ENCODE measurements around the gene KANTR. TPM values are rescaled to one million over a fixed set of nuclear protein-coding genes. Genes with fewer than 3 reads are reported as not detected.
"Not testable (repeated sequence)": the region's sequence is repeated elsewhere in the genome, so short reads cannot be mapped to it uniquely, and the experiment has no call there.

The KANTR gene
- total and polyA plus RNA-seq, 3 donors from 2014 or later = 3.0 to 46.1 (median 39.3) TPM

GRCh38 chrX:53160297-53160983 is 66.5 kb downstream of the KANTR start:
- DNase-seq = no peak
- Histone ChIP-seq H3K36me3 (ENCODE audit: low read depth, missing control alignments) (no peaks in the 10 kb centered on the region), H3K9me3 (no peaks in the 10 kb centered on the region), H3K27ac (no peak overlapping the region), H3K4me3 (no peak overlapping the region), H3K27me3 (no peaks in the 10 kb centered on the region), H3K4me1 (no peaks in the 10 kb centered on the region)
- 66 to 67% methylated on average over 6 of the region's 6 CpGs for WGBS, 2 donors
- no peak for TF ChIP-seq POLR2A (IDR thresholded peaks at IDR 0.05)
- TF ChIP-seq CTCF (IDR thresholded peaks at IDR 0.05) = no peak
- intact Hi-C loops (cut with DNase I; ENCODE audit: low total_unique reads) = no loop called here

- H3K27ac ChIP-seq = no peak overlapping the region
- no peak for DNase-seq
- H3K9me3 ChIP-seq = no peaks in the 10 kb centered on the region
- intact Hi-C loops (cut with DNase I; ENCODE audit: low total_unique reads) = no loop called here
- no peak for TF ChIP-seq CTCF (IDR thresholded peaks at IDR 0.05)
- no peak for TF ChIP-seq POLR2A (IDR thresholded peaks at IDR 0.05)
- WGBS, 2 donors = 83 to 97% methylated on average over 3 to 7 of the region's 7 CpGs
- no peaks in the 10 kb centered on the region for H3K27me3 ChIP-seq
- no peak overlapping the region for H3K4me3 ChIP-seq
- H3K36me3 ChIP-seq (ENCODE audit: low read depth, missing control alignments) = no peaks in the 10 kb centered on the region
- H3K4me1 ChIP-seq = no peaks in the 10 kb centered on the region
These were observed 69.5 kb downstream of the KANTR start for GRCh38 chrX:53163436-53163835.

GRCh38 chrX:53164566-53164965 is 70.6 kb downstream of the KANTR start:
- H3K9me3 ChIP-seq; H3K27ac ChIP-seq; H3K4me1 ChIP-seq; DNase-seq; H3K4me3 ChIP-seq; intact Hi-C loops (cut with DNase I; ENCODE audit: low total_unique reads); H3K36me3 ChIP-seq (ENCODE audit: low read depth, missing control alignments); H3K27me3 ChIP-seq: not testable (repeated sequence)
- 75 to 91% methylated on average over 5 to 6 of the region's 6 CpGs for WGBS, 2 donors

- 56 to 59% methylated on average over 3 of the region's 3 CpGs for WGBS, 2 donors
- Histone ChIP-seq H3K36me3 (ENCODE audit: low read depth, missing control alignments) (no peaks in the 10 kb centered on the region), H3K4me1 (no peaks in the 10 kb centered on the region), H3K27ac (no peak overlapping the region), H3K4me3 (no peak overlapping the region), H3K27me3 (no peaks in the 10 kb centered on the region), H3K9me3 (no peaks in the 10 kb centered on the region)
- DNase-seq = no peak
- intact Hi-C loops (cut with DNase I; ENCODE audit: low total_unique reads) = no loop called here
- TF ChIP-seq CTCF (IDR thresholded peaks at IDR 0.05) (no peak), POLR2A (IDR thresholded peaks at IDR 0.05) (no peak)
These were observed 72.2 kb downstream of the KANTR start for GRCh38 chrX:53166103-53166502.

GRCh38 chrX:53171356-53171755 is 77.4 kb downstream of the KANTR start:
- Histone ChIP-seq H3K9me3 (no peaks in the 10 kb centered on the region), H3K4me3 (no peak overlapping the region), H3K36me3 (ENCODE audit: low read depth, missing control alignments) (no peaks in the 10 kb centered on the region), H3K4me1 (no peaks in the 10 kb centered on the region), H3K27me3 (no peaks in the 10 kb centered on the region), H3K27ac (no peak overlapping the region)
- 98% methylated on average over 6 of the region's 7 CpGs; no CpG with 5 or more reads in 1 of the 2 donors for WGBS, 2 donors
- no peak for DNase-seq
- TF ChIP-seq CTCF (IDR thresholded peaks at IDR 0.05) (no peak), POLR2A (IDR thresholded peaks at IDR 0.05) (no peak)
- intact Hi-C loops (cut with DNase I; ENCODE audit: low total_unique reads) = no loop called here

Small RNAs within 50 kb of the gene (small RNA-seq; reads per million reads assigned to genes)
- 0 to 0.27 reads per million in 2 donors for gene AL139396.1
- 0 reads per million in 2 donors for gene AL591212.2

Other genes starting within 250 kb of the KANTR start
- gene XAGE3, start 226.1 kb upstream of the KANTR start, total RNA-seq = under 1 TPM in 1 of 2 donors, not detected in 1; 0.99 TPM
- 2.3 TPM for gene XAGE3, start 226.1 kb upstream of the KANTR start, polyA plus RNA-seq (ENCODE audit: insufficient read depth, low read depth, low replicate concordance)
- gene FAM156B, start 196.8 kb upstream of the KANTR start, total RNA-seq = 10 to 100 TPM; 73.7 to 82.6 TPM
- gene FAM156B, start 196.8 kb upstream of the KANTR start, polyA plus RNA-seq (ENCODE audit: insufficient read depth, low read depth, low replicate concordance) = 21.4 TPM
- 10 to 100 TPM; 62.0 to 64.5 TPM for gene FAM156A, start 135.6 kb upstream of the KANTR start, total RNA-seq
- 25.6 TPM for gene FAM156A, start 135.6 kb upstream of the KANTR start, polyA plus RNA-seq (ENCODE audit: insufficient read depth, low read depth, low replicate concordance)
- 1 to 10 TPM; 2.8 to 3.8 TPM for gene GPR173, start 45.4 kb upstream of the KANTR start, total RNA-seq
- 2.4 TPM for gene GPR173, start 45.4 kb upstream of the KANTR start, polyA plus RNA-seq (ENCODE audit: insufficient read depth, low read depth, low replicate concordance)
- 100 to 1,000 TPM; 358 to 363 TPM for gene TSPYL2, start 11.8 kb upstream of the KANTR start, total RNA-seq
- gene TSPYL2, start 11.8 kb upstream of the KANTR start, polyA plus RNA-seq (ENCODE audit: insufficient read depth, low read depth, low replicate concordance) = 193 TPM
- 100 to 1,000 TPM; 104 to 134 TPM for gene KDM5C, start 131.1 kb downstream of the KANTR start, total RNA-seq
- 40.1 TPM for gene KDM5C, start 131.1 kb downstream of the KANTR start, polyA plus RNA-seq (ENCODE audit: insufficient read depth, low read depth, low replicate concordance)
- gene IQSEC2, start 187.4 kb downstream of the KANTR start, total RNA-seq = 10 to 100 TPM; 15.6 to 19.9 TPM
- gene IQSEC2, start 187.4 kb downstream of the KANTR start, polyA plus RNA-seq (ENCODE audit: insufficient read depth, low read depth, low replicate concordance) = 19.3 TPM